HG03135 (cell line): ENCODE measurements around the gene LYRM1.
"Not testable (repeated sequence)": the region's sequence is repeated elsewhere in the genome, so short reads cannot be mapped to it uniquely, and the experiment has no call there.

Experiments used
- ATAC-seq: cut with Tn5 transposase; IDR thresholded peaks from one replicate; pipeline ENCODE4 v1.9.1; 2021; ENCODE audit warnings: mild to moderate bottlenecking, moderate library complexity; ENCODE audit not compliant: unreplicated experiment

The LYRM1 gene

GRCh38 chr16:20971401-20971800 lies 70.8 kb downstream of the LYRM1 start:
- no peak for ATAC-seq

GRCh38 chr16:20973201-20973600 lies 72.6 kb downstream of the LYRM1 start:
- not testable (repeated sequence) for ATAC-seq
